HepG2 (cell line): ENCODE results near the gene PTMA. TPM values are rescaled to one million over a fixed set of nuclear protein-coding genes. Genes with fewer than 3 reads are reported as not detected.

Source experiments
- AGO1 ChIP-seq: fragments of 200-400 bp; formaldehyde crosslinking; IDR thresholded peaks from 2 replicates; pipeline ENCODE4 v1.6.1; 2017; ENCODE audit warnings: mild to moderate bottlenecking, low read depth, low read length, moderate library complexity; ENCODE audit not compliant: poor library complexity, severe bottlenecking
- AKAP8 ChIP-seq: sonication (generic); formaldehyde crosslinking; IDR thresholded peaks from 2 replicates; pipeline ENCODE4 v1.5.1; 2020; ENCODE audit warnings: mild to moderate bottlenecking, missing genetic modification reagents
- EED ChIP-seq: sonication (generic); formaldehyde crosslinking; IDR thresholded peaks from 2 replicates; pipeline ENCODE4 v1.5.0; 2020; ENCODE audit warnings: mild to moderate bottlenecking, missing genetic modification reagents
- HNRNPH1 ChIP-seq: fragments of 200-400 bp; formaldehyde crosslinking; optimal IDR thresholded peaks from 2 replicates; pipeline ENCODE3; 2017; ENCODE audit warnings: mild to moderate bottlenecking, low read depth, low read length
- NR2F6 ChIP-seq, 2 experiments: IDR thresholded peaks; 2 replicates each; pipeline ENCODE4 v1.6.1; 2016; ENCODE audit warnings: antibody characterized with exemption in 1 of 2, mild to moderate bottlenecking in 1 of 2
- PCBP1 ChIP-seq: fragments of 200-400 bp; formaldehyde crosslinking; IDR thresholded peaks from 2 replicates; pipeline ENCODE4 v1.6.1; 2017; ENCODE audit warnings: mild to moderate bottlenecking, low read depth, low read length, borderline replicate concordance
- PITX1 ChIP-seq: sonication (generic); formaldehyde crosslinking; IDR thresholded peaks from 2 replicates; pipeline ENCODE4 v1.5.1; 2020; ENCODE audit warnings: mild to moderate bottlenecking, missing genetic modification reagents
- POLR2G ChIP-seq: fragments of 200-400 bp; formaldehyde crosslinking; IDR thresholded peaks from 2 replicates; pipeline ENCODE4 v1.6.1; 2018; ENCODE audit warnings: mild to moderate bottlenecking, low read depth, low read length, moderate library complexity
- RCOR2 ChIP-seq: IDR thresholded peaks from 2 replicates; pipeline ENCODE4 v1.6.1; 2016; ENCODE audit warnings: missing biosample characterization, missing genetic modification reagents
- SMC3 ChIP-seq: IDR thresholded peaks from 2 replicates; pipeline ENCODE4 v1.6.1; 2011; ENCODE audit warnings: low read length, improper control_type of control experiment
- SOX5 ChIP-seq: IDR thresholded peaks from 2 replicates; pipeline ENCODE4 v1.6.1; 2016; ENCODE audit warnings: borderline replicate concordance
- ZC3H13 ChIP-seq: sonication (generic); formaldehyde crosslinking; IDR thresholded peaks from 2 replicates; pipeline ENCODE4 v1.8.1; 2023; ENCODE audit warnings: mild to moderate bottlenecking, missing genetic modification reagents, moderate library complexity
- ZNF501 ChIP-seq: sonication (generic); formaldehyde crosslinking; IDR thresholded peaks from 2 replicates; pipeline ENCODE4 v1.5.1; 2020; ENCODE audit warnings: mild to moderate bottlenecking, moderate library complexity, missing genetic modification reagents
- ZNF607 ChIP-seq: sonication (generic); formaldehyde crosslinking; IDR thresholded peaks from 2 replicates; pipeline ENCODE4 v1.5.1; 2020; ENCODE audit warnings: missing genetic modification reagents, mild to moderate bottlenecking, borderline replicate concordance
- ZSCAN29 ChIP-seq: sonication (generic); formaldehyde crosslinking; conservative IDR thresholded peaks from 2 replicates; pipeline ENCODE4 v1.4.0; 2020; ENCODE audit warnings: mild to moderate bottlenecking, missing genetic modification reagents
- polyA plus RNA-seq, 8 experiments: library from polyadenylated mRNA; depleted of rRNA in 3 of 8; stranded (reverse) in 7 of 8; unstranded in 1 of 8; fragments of >200 nt; fragmentation: Illumina TruSeq in 4 of 8; extraction: Trizol in 4 of 8; gene quantifications; 2 replicates each; pipeline versions ENCODE4 v1.2.1 to v1.2.3, GENCODE V29; 2011 to 2016; ENCODE audit warnings: low read depth in 4 of 8, missing spikeins in 1 of 8, mixed read lengths in 1 of 8; ENCODE audit not compliant: insufficient read depth in 1 of 8
- total RNA-seq, 5 experiments: library from RNA; depleted of rRNA; stranded (reverse); fragments of >200 nt; fragmentation: Illumina TruSeq; extraction: Trizol; gene quantifications; 2 replicates each; pipeline ENCODE4 v1.2.3, GENCODE V29; 2016; ENCODE audit warnings: low read depth in 1 of 5
- TF ChIP-seq, protein P1 (sequence below): IDR thresholded peaks from 2 replicates; pipeline ENCODE4 v1.6.1; 2016; ENCODE audit warnings: missing compliant biosample characterization, missing genetic modification reagents, borderline replicate concordance
- TF ChIP-seq, protein P2 (sequence below): sonication (generic); formaldehyde crosslinking; IDR thresholded peaks from 2 replicates; pipeline ENCODE4 v1.8.0; 2022; ENCODE audit warnings: missing genetic modification reagents, mild to moderate bottlenecking, borderline replicate concordance
- TF ChIP-seq, protein P3 (sequence below): sonication (generic); formaldehyde crosslinking; IDR thresholded peaks from 2 replicates; pipeline ENCODE4 v1.5.0; 2020; ENCODE audit warnings: missing genetic modification reagents
- TF ChIP-seq, protein P4 (sequence below), 2 experiments: fragments of 450-650 bp in 1 of 2; sonication (generic) in 1 of 2; formaldehyde crosslinking; IDR thresholded peaks; 2 replicates each; pipeline versions ENCODE4 v1.5.0 to v1.8.0; 2020 to 2022; ENCODE audit warnings: mild to moderate bottlenecking in 1 of 2, missing genetic modification reagents in 1 of 2
- TF ChIP-seq, protein P5 (sequence below): sonication (generic); formaldehyde crosslinking; IDR thresholded peaks from 2 replicates; pipeline ENCODE4 v1.8.0; 2022; ENCODE audit warnings: mild to moderate bottlenecking, missing genetic modification reagents

The PTMA gene
- total and polyA plus RNA-seq, 2 of the 13 experiments (the other 11 are each of a cell fraction or from before 2014, with no cell fraction given): 190 to 1,086 TPM

DNA sequence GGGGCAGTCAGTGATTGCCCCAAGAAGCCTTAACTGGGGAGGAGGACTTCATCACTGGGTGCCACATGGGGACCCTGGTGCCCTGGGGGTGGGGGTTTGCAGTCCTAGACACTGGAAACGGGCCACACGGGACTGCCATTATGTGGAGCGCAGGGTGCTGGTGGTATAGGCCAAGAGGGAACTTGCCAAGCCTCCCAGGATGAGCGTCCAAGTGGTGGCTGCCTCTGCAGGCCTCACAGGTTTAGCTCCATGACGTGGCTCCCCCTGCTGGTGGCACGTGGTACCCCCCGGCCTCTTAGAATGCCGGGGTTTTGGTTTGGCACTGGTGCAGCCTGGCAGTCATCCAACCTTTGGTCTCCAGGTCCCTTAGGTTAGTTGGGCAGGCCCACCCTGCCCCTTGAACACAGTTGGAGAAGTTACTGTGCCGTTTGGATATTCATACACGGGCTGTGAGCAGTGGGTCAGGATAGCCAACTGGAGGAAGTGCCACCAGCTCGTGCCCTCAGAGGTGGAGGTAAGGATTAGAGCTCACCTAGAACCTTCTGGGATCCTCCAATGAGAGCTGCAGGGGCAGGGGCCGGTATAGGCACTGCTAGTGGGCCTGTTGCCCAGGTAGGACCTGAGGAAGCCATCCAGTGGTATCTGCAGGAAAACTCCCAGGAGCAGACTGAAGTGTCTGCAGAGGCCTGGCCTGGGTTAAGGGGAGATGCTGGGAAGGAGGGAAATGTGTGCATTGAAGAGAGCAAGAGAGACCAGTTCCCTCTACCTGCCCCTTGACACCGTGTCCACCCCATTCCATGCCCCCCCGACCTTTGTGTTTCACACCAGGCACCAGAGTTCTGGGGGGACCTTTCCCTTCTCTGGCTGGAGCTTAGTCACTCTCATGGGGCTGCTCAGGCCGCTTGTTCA lies 5.7 kb downstream of the PTMA start (continued):
- TF ChIP-seq ZNF607 (CRISPR knock-in tag): no peak
- TF ChIP-seq ZSCAN29 (CRISPR knock-in tag): no peak
- peak; percentile 69; the same call in 1 of the 2 replicates for TF ChIP-seq RCOR2 (CRISPR knock-in tag)
- peak; percentile 90 for TF ChIP-seq AGO1
- peak; percentile 49; the same call in 1 of the 2 replicates for TF ChIP-seq ZNF501 (CRISPR knock-in tag)
- TF ChIP-seq, protein P1, sequence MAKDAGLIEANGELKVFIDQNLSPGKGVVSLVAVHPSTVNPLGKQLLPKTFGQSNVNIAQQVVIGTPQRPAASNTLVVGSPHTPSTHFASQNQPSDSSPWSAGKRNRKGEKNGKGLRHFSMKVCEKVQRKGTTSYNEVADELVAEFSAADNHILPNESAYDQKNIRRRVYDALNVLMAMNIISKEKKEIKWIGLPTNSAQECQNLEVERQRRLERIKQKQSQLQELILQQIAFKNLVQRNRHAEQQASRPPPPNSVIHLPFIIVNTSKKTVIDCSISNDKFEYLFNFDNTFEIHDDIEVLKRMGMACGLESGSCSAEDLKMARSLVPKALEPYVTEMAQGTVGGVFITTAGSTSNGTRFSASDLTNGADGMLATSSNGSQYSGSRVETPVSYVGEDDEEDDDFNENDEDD (CRISPR knock-in tag): peak; percentile 65; the same call in 1 of the 2 replicates
- peak; percentile 87 for TF ChIP-seq ZC3H13 (CRISPR knock-in tag)
- TF ChIP-seq, protein P2, sequence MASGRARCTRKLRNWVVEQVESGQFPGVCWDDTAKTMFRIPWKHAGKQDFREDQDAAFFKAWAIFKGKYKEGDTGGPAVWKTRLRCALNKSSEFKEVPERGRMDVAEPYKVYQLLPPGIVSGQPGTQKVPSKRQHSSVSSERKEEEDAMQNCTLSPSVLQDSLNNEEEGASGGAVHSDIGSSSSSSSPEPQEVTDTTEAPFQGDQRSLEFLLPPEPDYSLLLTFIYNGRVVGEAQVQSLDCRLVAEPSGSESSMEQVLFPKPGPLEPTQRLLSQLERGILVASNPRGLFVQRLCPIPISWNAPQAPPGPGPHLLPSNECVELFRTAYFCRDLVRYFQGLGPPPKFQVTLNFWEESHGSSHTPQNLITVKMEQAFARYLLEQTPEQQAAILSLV (CRISPR knock-in tag): no peak
- TF ChIP-seq, protein P3, sequence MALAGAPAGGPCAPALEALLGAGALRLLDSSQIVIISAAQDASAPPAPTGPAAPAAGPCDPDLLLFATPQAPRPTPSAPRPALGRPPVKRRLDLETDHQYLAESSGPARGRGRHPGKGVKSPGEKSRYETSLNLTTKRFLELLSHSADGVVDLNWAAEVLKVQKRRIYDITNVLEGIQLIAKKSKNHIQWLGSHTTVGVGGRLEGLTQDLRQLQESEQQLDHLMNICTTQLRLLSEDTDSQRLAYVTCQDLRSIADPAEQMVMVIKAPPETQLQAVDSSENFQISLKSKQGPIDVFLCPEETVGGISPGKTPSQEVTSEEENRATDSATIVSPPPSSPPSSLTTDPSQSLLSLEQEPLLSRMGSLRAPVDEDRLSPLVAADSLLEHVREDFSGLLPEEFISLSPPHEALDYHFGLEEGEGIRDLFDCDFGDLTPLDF: no peak
- peak; percentile 95 for TF ChIP-seq POLR2G
- TF ChIP-seq, protein P4, sequence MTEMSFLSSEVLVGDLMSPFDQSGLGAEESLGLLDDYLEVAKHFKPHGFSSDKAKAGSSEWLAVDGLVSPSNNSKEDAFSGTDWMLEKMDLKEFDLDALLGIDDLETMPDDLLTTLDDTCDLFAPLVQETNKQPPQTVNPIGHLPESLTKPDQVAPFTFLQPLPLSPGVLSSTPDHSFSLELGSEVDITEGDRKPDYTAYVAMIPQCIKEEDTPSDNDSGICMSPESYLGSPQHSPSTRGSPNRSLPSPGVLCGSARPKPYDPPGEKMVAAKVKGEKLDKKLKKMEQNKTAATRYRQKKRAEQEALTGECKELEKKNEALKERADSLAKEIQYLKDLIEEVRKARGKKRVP (CRISPR knock-in tag; IDR thresholded peaks at IDR 0.05): peak in 1 of 2 experiments; percentile 63; a peak in 2 of 4 replicates
- peak; percentile 73 for TF ChIP-seq SMC3
- TF ChIP-seq, protein P5, sequence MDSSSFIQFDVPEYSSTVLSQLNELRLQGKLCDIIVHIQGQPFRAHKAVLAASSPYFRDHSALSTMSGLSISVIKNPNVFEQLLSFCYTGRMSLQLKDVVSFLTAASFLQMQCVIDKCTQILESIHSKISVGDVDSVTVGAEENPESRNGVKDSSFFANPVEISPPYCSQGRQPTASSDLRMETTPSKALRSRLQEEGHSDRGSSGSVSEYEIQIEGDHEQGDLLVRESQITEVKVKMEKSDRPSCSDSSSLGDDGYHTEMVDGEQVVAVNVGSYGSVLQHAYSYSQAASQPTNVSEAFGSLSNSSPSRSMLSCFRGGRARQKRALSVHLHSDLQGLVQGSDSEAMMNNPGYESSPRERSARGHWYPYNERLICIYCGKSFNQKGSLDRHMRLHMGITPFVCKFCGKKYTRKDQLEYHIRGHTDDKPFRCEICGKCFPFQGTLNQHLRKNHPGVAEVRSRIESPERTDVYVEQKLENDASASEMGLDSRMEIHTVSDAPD (CRISPR knock-in tag): peak; percentile 98
- TF ChIP-seq AKAP8: peak; percentile 96
- peak; percentile 79; the same call in 1 of the 2 replicates for TF ChIP-seq EED (CRISPR knock-in tag)
- peak; percentile 57 for TF ChIP-seq SOX5
- TF ChIP-seq PITX1: peak; percentile 61; the same call in 1 of the 2 replicates
- no peak for TF ChIP-seq NR2F6 (IDR thresholded peaks at IDR 0.05)
- peak; percentile 60; the same call in 1 of the 2 replicates for TF ChIP-seq NR2F6 (CRISPR knock-in tag; IDR thresholded peaks at IDR 0.05)
- TF ChIP-seq PCBP1: peak; percentile 58; the same call in 1 of the 2 replicates
- TF ChIP-seq HNRNPH1: peak; percentile 91
